ENCODE results near the gene BCL7A. TPM values are rescaled to one million over a fixed set of nuclear protein-coding genes. Genes with fewer than 3 reads are reported as not detected.
A peak's percentile ranks its signal among the peaks of the same experiment; 100 is the strongest.

BCL7A gene
- total and polyA plus RNA-seq, 9 of the 15 experiments (the other 6 are each of a cell fraction or from before 2014, with no cell fraction given), result 0.25 to 21.9 (median 14.9) TPM

- TF ChIP-seq, protein P1, sequence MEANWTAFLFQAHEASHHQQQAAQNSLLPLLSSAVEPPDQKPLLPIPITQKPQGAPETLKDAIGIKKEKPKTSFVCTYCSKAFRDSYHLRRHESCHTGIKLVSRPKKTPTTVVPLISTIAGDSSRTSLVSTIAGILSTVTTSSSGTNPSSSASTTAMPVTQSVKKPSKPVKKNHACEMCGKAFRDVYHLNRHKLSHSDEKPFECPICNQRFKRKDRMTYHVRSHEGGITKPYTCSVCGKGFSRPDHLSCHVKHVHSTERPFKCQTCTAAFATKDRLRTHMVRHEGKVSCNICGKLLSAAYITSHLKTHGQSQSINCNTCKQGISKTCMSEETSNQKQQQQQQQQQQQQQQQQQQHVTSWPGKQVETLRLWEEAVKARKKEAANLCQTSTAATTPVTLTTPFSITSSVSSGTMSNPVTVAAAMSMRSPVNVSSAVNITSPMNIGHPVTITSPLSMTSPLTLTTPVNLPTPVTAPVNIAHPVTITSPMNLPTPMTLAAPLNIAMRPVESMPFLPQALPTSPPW (CRISPR knock-in tag; IDR thresholded peaks at IDR 0.05), result no peak; the same call in 1 of the 2 replicates
- TF ChIP-seq SRF (CRISPR knock-in tag; IDR thresholded peaks at IDR 0.05) (peak in 1 of 2 experiments; percentile 71; a peak in 1 of 4 replicates), RBM22 (IDR thresholded peaks at IDR 0.05; ENCODE audit: low read depth, low read length, poor library complexity, severe bottlenecking) (no peak), MTA3 (IDR thresholded peaks at IDR 0.05; ENCODE audit: borderline replicate concordance) (no peak), ZNF124 (CRISPR knock-in tag; IDR thresholded peaks at IDR 0.05) (no peak), LARP7 (IDR thresholded peaks at IDR 0.05) (no peak), TEAD2 (tag; IDR thresholded peaks at IDR 0.05) (no peak), GABPB1 (CRISPR knock-in tag; IDR thresholded peaks at IDR 0.05) (peak; percentile 40; the same call in 1 of the 2 replicates), TBP (optimal IDR thresholded peaks at IDR 0.05; ENCODE audit: low read depth, low read length) (peak; percentile 41), ZNF79 (CRISPR knock-in tag; IDR thresholded peaks at IDR 0.05; ENCODE audit: low read depth) (no peak), ZNF77 (CRISPR knock-in tag; IDR thresholded peaks at IDR 0.05) (no peak), ZNF699 (CRISPR knock-in tag; IDR thresholded peaks at IDR 0.05; ENCODE audit: insufficient replicate concordance) (no peak), JUNB (CRISPR knock-in tag; conservative IDR thresholded peaks at IDR 0.05) (no peak), CHD4 (IDR thresholded peaks at IDR 0.05; ENCODE audit: insufficient read depth, insufficient replicate concordance, low read depth, low read length, poor library complexity, severe bottlenecking) (no peak), ZFX (CRISPR knock-in tag; IDR thresholded peaks at IDR 0.05) (peak; percentile 73), BMI1 (IDR thresholded peaks at IDR 0.05; ENCODE audit: low read length) (no peak), ZNF224 (CRISPR knock-in tag; IDR thresholded peaks at IDR 0.05) (no peak), TEAD1 (CRISPR knock-in tag; IDR thresholded peaks at IDR 0.05) (no peak; a peak in 1 of 4 replicates), ZNF717 (CRISPR knock-in tag; IDR thresholded peaks at IDR 0.05) (no peak), ZNF277 (CRISPR knock-in tag; IDR thresholded peaks at IDR 0.05; ENCODE audit: borderline replicate concordance) (no peak), ZC3H8 (IDR thresholded peaks at IDR 0.05) (peak; percentile 45), U2AF2 (optimal IDR thresholded peaks at IDR 0.05; ENCODE audit: low read depth, low read length) (no peak)
- TF ChIP-seq, protein P2, sequence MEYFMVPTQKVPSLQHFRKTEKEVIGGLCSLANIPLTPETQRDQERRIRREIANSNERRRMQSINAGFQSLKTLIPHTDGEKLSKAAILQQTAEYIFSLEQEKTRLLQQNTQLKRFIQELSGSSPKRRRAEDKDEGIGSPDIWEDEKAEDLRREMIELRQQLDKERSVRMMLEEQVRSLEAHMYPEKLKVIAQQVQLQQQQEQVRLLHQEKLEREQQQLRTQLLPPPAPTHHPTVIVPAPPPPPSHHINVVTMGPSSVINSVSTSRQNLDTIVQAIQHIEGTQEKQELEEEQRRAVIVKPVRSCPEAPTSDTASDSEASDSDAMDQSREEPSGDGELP (CRISPR knock-in tag; IDR thresholded peaks at IDR 0.05; ENCODE audit: borderline replicate concordance), result no peak
- TF ChIP-seq, protein P3, sequence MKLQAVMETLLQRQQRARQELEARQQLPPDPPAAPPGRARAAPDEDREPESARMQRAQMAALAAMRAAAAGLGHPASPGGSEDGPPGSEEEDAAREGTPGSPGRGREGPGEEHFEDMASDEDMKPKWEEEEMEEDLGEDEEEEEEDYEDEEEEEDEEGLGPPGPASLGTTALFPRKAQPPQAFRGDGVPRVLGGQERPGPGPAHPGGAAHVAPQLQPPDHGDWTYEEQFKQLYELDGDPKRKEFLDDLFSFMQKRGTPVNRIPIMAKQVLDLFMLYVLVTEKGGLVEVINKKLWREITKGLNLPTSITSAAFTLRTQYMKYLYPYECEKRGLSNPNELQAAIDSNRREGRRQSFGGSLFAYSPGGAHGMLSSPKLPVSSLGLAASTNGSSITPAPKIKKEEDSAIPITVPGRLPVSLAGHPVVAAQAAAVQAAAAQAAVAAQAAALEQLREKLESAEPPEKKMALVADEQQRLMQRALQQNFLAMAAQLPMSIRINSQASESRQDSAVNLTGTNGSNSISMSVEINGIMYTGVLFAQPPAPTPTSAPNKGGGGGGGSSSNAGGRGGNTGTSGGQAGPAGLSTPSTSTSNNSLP (IDR thresholded peaks at IDR 0.05; ENCODE audit: borderline replicate concordance, low read depth, low read length), result no peak
Measured at GRCh38 chr12:122062832-122063693, 41.4 kb downstream of the BCL7A start (continued).
